CD4-positive, alpha-beta T cell (primary cell): ENCODE results near the gene MTERF4. TPM values are rescaled to one million over a fixed set of nuclear protein-coding genes. Genes with fewer than 3 reads are reported as not detected.
A peak's percentile ranks its signal among the peaks of the same experiment; 100 is the strongest.
"Not testable (repeated sequence)": the region's sequence is repeated elsewhere in the genome, so short reads cannot be mapped to it uniquely, and the experiment has no call there.

Experiments used
- ATAC-seq: fragments of 200-7000 bp; cut with Tn5 transposase; one replicate; pipeline ENCODE4 v1.10.0; 2022; ENCODE audit warnings: mild to moderate bottlenecking; ENCODE audit not compliant: poor library complexity
- CTCF ChIA-PET: fragments of 350-600 bp; sonication (Branson Sonifier 250); formaldehyde crosslinking; loops from one replicate; lab custom pipeline; 2021; ENCODE audit warnings: antibody characterized with exemption, inconsistent platforms; lab: Charles Lee
- POLR2A ChIA-PET: fragments of 350-600 bp; sonication (Branson Sonifier 250); formaldehyde crosslinking; loops from one replicate; lab custom pipeline; 2021; ENCODE audit warnings: antibody characterized with exemption, inconsistent platforms; lab: Charles Lee
- DNase-seq, 14 experiments: peaks; one replicate each; pipeline ENCODE4 v3.0.0-alpha.2; 2013 to 2020; ENCODE audit warnings: mixed read lengths in 2 of 14
- H3K27ac ChIP-seq, 2 donors: one replicate each; pipeline versions ENCODE4 v1.5.1 to v1.7.0; 2013; ENCODE audit warnings: low read length in 2 of 2, low read depth in 1 of 2, mild to moderate bottlenecking in 1 of 2
- H3K27me3 ChIP-seq, 2 experiments: 1 replicate in 1 of 2; 2 replicates in 1 of 2; pipeline versions ENCODE4 v1.6.1 to v1.7.0; 2013; ENCODE audit warnings: low read length in 2 of 2, control low read depth in 1 of 2, mild to moderate bottlenecking in 1 of 2, moderate library complexity in 1 of 2; ENCODE audit not compliant: insufficient read depth in 2 of 2, control insufficient read depth in 1 of 2
- H3K36me3 ChIP-seq: one replicate; pipeline ENCODE4 v1.6.1; 2013; ENCODE audit warnings: low read length, control low read depth; ENCODE audit not compliant: insufficient read depth
- H3K4me1 ChIP-seq: one replicate; pipeline ENCODE4 v1.6.1; 2013; ENCODE audit warnings: low read length, control low read depth; ENCODE audit not compliant: insufficient read depth
- H3K4me3 ChIP-seq: one replicate; pipeline ENCODE4 v1.5.1; 2013; ENCODE audit warnings: mild to moderate bottlenecking, low read length, moderate library complexity
- H3K9me3 ChIP-seq, 2 experiments: 1 replicate in 1 of 2; 2 replicates in 1 of 2; pipeline versions ENCODE4 v1.6.1 to v1.7.0; 2013; ENCODE audit warnings: low read length in 2 of 2, mild to moderate bottlenecking in 2 of 2, control low read depth in 1 of 2, moderate library complexity in 1 of 2; ENCODE audit not compliant: control insufficient read depth in 1 of 2, insufficient read depth in 1 of 2
- H3K27ac Mint-ChIP-seq: one replicate; pipeline ENCODE4 v1.8.0; 2020; ENCODE audit warnings: mixed read lengths
- H3K27me3 Mint-ChIP-seq: one replicate; pipeline ENCODE4 v1.8.0; 2021; ENCODE audit warnings: mixed read lengths
- H3K36me3 Mint-ChIP-seq: one replicate; pipeline ENCODE4 v1.8.0; 2021; ENCODE audit warnings: low read depth, mixed read lengths
- H3K4me1 Mint-ChIP-seq: one replicate; pipeline ENCODE4 v1.8.0; 2021; ENCODE audit warnings: low read depth, mixed read lengths
- H3K4me3 Mint-ChIP-seq: one replicate; pipeline ENCODE4 v1.8.0; 2020; ENCODE audit warnings: mild to moderate bottlenecking, mixed read lengths
- H3K9me3 Mint-ChIP-seq: one replicate; pipeline ENCODE4 v1.8.0; 2020; ENCODE audit warnings: mixed read lengths
- intact Hi-C, 2 experiments: fragments of 100-400 bp; cut with DNase I in 1 of 2; cut with micrococcal nuclease in 1 of 2; formaldehyde crosslinking; loops; one replicate each; pipeline versions ENCODE4 v1.15.1 to v1.9.0; 2023 to 2025; cut with DNase I, micrococcal nuclease
- total RNA-seq, 174 experiments: library from RNA in 2 of 174; stranded (reverse) in 2 of 174; gene quantifications; one replicate each; pipeline ENCODE4 v1.2.3 and lab custom pipeline; 2021 to 2026
- TF ChIP-seq, protein P1 (sequence below): fragments of 200-600 bp; IDR thresholded peaks from one replicate; pipeline ENCODE4 v1.8.0; 2022; ENCODE audit warnings: antibody characterized with exemption, mild to moderate bottlenecking

Gene MTERF4
- total RNA-seq, 2 experiments from 2014 or later = 84.0 to 87.5 TPM

DNA sequence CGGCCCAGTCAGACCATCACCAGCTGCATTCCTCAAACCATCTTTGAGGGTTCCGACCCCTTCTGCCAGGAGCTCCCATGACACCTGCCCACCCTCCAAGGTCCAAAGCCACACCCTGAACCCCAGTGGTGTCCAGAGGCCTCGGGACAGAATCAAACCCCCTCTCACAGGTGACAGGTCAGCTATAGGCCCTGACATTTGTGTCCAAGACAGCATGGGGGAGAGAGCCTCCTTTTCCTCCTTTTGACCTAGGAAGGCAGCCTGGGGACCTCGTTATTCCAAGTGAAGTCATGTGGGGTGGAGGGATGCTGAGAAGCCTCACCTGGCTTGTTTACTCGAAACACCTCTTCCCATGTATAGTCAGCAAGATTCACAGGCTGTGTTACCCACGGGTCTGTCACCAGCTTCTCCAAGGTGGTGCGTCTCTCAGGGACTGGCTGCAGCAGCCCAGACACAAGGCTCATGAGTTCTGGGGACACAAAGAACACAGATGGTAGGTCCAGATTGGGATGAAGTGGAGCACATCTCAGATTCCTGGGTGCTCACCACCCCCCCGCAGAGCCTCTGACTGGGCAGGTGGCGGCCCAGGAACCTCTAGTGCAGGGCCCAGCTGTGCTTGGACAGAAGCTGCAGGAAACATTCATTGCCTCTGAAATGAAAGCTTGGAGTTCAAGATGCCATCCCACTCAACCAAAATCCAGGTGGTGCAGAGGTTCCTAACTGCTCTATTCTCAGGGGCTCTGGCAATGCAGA lies 5.1 kb upstream of the MTERF4 start:
- peaks cover 70% of the 10 kb centered on the region for H3K4me1 Mint-ChIP-seq
- DNase-seq (no peak), ATAC-seq (no peak)
- H3K27me3 ChIP-seq = no peaks in the 10 kb centered on the region
- intact Hi-C loops = loop anchor here (10.0 kb wide), 2 partner anchors 72 to 522 kb away; partner anchors contain the start of gene CAPN10 (in 1 of the 2)
- TF ChIP-seq, protein P1, sequence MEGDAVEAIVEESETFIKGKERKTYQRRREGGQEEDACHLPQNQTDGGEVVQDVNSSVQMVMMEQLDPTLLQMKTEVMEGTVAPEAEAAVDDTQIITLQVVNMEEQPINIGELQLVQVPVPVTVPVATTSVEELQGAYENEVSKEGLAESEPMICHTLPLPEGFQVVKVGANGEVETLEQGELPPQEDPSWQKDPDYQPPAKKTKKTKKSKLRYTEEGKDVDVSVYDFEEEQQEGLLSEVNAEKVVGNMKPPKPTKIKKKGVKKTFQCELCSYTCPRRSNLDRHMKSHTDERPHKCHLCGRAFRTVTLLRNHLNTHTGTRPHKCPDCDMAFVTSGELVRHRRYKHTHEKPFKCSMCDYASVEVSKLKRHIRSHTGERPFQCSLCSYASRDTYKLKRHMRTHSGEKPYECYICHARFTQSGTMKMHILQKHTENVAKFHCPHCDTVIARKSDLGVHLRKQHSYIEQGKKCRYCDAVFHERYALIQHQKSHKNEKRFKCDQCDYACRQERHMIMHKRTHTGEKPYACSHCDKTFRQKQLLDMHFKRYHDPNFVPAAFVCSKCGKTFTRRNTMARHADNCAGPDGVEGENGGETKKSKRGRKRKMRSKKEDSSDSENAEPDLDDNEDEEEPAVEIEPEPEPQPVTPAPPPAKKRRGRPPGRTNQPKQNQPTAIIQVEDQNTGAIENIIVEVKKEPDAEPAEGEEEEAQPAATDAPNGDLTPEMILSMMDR = no peak
- H3K9me3 ChIP-seq = peaks cover 0 to 13% of the 10 kb centered on the region in 2 experiments
- H3K4me1 ChIP-seq = peaks cover 87% of the 10 kb centered on the region
- H3K36me3 ChIP-seq = peaks cover 11% of the 10 kb centered on the region
- H3K27ac ChIP-seq = peak overlapping the region; percentile 90 to 92
- POLR2A ChIA-PET = interaction anchor here (1.0 to 5.1 kb wide), 5 partner anchors 11 to 43 kb away, joined by 3 to 40 read pairs (median 9); partner anchors contain the start of genes PASK and PPP1R7
- peaks cover 2% of the 10 kb centered on the region for H3K9me3 Mint-ChIP-seq
- H3K27ac Mint-ChIP-seq = peak overlapping the region; percentile 95
- H3K4me3 Mint-ChIP-seq = no peak overlapping the region
- H3K4me3 ChIP-seq = no peak overlapping the region
- CTCF ChIA-PET = no interaction called here
- no peaks in the 10 kb centered on the region for H3K27me3 Mint-ChIP-seq
- H3K36me3 Mint-ChIP-seq = peaks cover 42% of the 10 kb centered on the region

DNA sequence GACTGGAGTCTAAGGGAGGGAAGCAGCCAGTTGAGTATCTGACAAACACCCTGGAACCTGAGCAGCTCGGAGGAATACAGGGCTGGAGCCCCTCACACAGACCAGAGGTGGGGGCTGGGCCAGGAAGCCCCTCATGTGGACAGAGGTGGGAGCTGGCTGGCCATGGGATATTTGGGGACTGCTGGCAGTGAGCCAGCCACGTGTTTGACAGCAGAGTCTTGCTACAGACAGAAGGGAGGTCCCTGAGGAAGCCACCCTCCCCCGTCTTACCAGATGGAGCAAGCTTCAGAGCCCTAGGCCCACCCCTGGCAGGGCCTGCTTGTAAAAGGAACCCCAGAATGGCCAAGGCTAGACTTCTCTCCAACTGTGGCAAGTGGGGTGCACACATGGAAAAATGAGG lies 3.6 kb upstream of the MTERF4 start:
- Histone ChIP-seq H3K4me3 (no peak overlapping the region), H3K4me1 (peaks cover 83% of the 10 kb centered on the region), H3K27me3 (no peaks in the 10 kb centered on the region), H3K9me3 (peaks cover 0 to 13% of the 10 kb centered on the region in 2 experiments), H3K27ac (peak overlapping the region; percentile 32 to 47), H3K36me3 (peaks cover 13% of the 10 kb centered on the region)
- Mint-ChIP-seq H3K27me3 (no peaks in the 10 kb centered on the region), H3K9me3 (peaks cover 2% of the 10 kb centered on the region), H3K4me3 (peak overlapping the region; percentile 11), H3K36me3 (peaks cover 38% of the 10 kb centered on the region), H3K27ac (peak overlapping the region; percentile 95), H3K4me1 (peaks cover 71% of the 10 kb centered on the region)
- intact Hi-C loops = loop anchor here (10.0 kb wide), 2 partner anchors 71 to 521 kb away; partner anchors contain the start of gene CAPN10 (in 1 of the 2)
- CTCF ChIA-PET = no interaction called here
- DNase-seq = no peak
- TF ChIP-seq, protein P1 = no peak
- POLR2A ChIA-PET = interaction anchor here (2.3 kb wide), 1 partner anchor 11 kb away, joined by 13 read pairs; no protein-coding TSS in a partner anchor
- ATAC-seq = no peak

DNA sequence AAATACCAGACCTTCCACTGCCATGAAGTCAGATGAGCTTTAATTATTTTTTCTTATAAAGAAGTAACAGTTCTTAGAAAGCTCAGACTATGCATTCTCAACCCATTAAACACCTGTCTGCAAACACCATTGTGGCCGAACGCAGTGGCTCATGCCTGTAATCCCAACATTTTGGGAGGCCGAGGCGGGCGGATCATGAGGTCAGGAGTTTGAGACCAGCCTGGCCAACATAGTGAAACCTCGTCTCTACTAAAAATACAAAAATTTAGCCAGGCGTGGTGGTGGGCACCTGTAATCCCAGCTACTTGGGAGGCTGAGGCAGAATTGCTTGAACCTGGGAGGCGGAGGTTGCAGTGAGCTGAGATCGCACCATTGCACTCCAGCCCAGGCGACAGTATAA lies 2.5 kb upstream of the MTERF4 start:
- intact Hi-C loops = loop anchor here (5.0 to 10.0 kb wide), 4 partner anchors 70 to 520 kb away; partner anchors contain the start of genes CAPN10 (in 1 of the 2), HDLBP (in 1 of the 2) and SEPTIN2 (in 1 of the 2)
- peaks cover 83% of the 10 kb centered on the region for H3K4me1 ChIP-seq
- peaks cover 74% of the 10 kb centered on the region for H3K4me1 Mint-ChIP-seq
- H3K36me3 ChIP-seq = peaks cover 22% of the 10 kb centered on the region
- CTCF ChIA-PET, ATAC-seq, H3K27me3 ChIP-seq, H3K27me3 Mint-ChIP-seq, H3K9me3 Mint-ChIP-seq, DNase-seq, H3K27ac ChIP-seq, H3K4me3 ChIP-seq: not testable (repeated sequence)
- POLR2A ChIA-PET = interaction anchor here (0.6 to 4.2 kb wide), 5 partner anchors 9 to 1932 kb away, joined by 3 to 73 read pairs (median 5); partner anchors contain the start of genes PASK and PPP1R7
- H3K36me3 Mint-ChIP-seq = peaks cover 42% of the 10 kb centered on the region
- H3K4me3 Mint-ChIP-seq = peak overlapping the region; percentile 38
- peak overlapping the region; percentile 17 for H3K27ac Mint-ChIP-seq
- peaks cover 0 to 13% of the 10 kb centered on the region in 2 experiments for H3K9me3 ChIP-seq
